SIG-M5 treated with dmso at 0.1 percent for 504 hours (cell line): ENCODE measurements around the gene NAP1L1.
A peak's percentile ranks its signal among the peaks of the same experiment; 100 is the strongest.
"Not testable (repeated sequence)": the region's sequence is repeated elsewhere in the genome, so short reads cannot be mapped to it uniquely, and the experiment has no call there.

Source experiments
- DNase-seq: peaks from one replicate; lab custom pipeline; 2025; ENCODE audit not compliant: unreplicated experiment; lab: John Stamatoyannopoulos, UW

Gene NAP1L1

GRCh38 chr12:75994069-75994740, 90.3 kb downstream of the NAP1L1 start:
- DNase-seq: no peak

- DNase-seq: no peak
These were observed 92.7 kb downstream of the NAP1L1 start for GRCh38 chr12:75991753-75992152.

- DNase-seq: peak; percentile 34
These were observed 94.1 kb downstream of the NAP1L1 start for GRCh38 chr12:75990189-75990912.

- not testable (repeated sequence) for DNase-seq
These were observed 96.8 kb downstream of the NAP1L1 start for GRCh38 chr12:75987709-75988108.
